HG02884 (cell line): ENCODE measurements around the gene SLC35B2.

Experiments
- ATAC-seq: cut with Tn5 transposase; IDR thresholded peaks from one replicate; pipeline ENCODE4 v1.9.1; 2021; ENCODE audit warnings: mild to moderate bottlenecking, moderate library complexity; ENCODE audit not compliant: unreplicated experiment

SLC35B2 gene

GRCh38 chr6:44255105-44255808 is 2.1 kb downstream of the SLC35B2 start:
- ATAC-seq = no peak

- no peak for ATAC-seq
Observed at GRCh38 chr6:44254191-44255104, 2.9 kb downstream of the SLC35B2 start.

GRCh38 chr6:44253307-44254101 is 3.8 kb downstream of the SLC35B2 start:
- no peak for ATAC-seq

DNA sequence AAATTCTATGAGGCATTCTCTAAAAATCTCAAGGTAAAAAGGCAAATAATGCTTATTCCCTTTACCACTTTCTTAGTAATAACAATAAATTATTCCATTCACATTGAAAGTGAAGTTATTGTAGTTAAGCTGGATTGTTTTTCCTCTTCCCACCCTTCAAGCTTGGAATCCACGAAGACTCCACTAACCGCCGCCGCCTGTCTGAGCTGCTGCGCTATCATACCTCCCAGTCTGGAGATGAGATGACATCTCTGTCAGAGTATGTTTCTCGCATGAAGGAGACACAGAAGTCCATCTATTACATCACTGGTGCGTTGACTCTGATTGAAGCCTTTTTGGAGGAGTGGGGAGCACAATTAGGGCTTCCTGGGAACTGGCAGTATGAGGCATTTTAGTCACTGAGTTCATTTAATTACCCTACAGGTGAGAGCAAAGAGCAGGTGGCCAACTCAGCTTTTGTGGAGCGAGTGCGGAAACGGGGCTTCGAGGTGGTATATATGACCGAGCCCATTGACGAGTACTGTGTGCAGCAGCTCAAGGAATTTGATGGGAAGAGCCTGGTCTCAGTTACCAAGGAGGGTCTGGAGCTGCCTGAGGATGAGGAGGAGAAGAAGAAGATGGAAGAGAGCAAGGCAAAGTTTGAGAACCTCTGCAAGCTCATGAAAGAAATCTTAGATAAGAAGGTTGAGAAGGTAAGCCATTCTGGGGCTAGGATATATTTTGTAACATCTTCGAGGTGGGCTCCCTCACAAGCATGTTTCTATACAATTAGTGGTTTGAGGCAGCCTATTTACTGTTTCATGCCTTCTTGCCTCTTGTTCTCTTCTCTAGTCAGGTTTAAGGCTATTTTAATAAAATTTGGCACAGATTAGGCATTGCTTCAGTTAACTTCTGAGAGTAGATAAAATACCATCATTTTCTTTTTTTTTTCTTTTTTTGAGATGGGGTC is 5.5 kb downstream of the SLC35B2 start:
- ATAC-seq = no peak

- no peak for ATAC-seq
Observed at GRCh38 chr6:44250718-44251123, 6.6 kb downstream of the SLC35B2 start.

GRCh38 chr6:44250067-44250717 is 7.1 kb downstream of the SLC35B2 start:
- ATAC-seq = no peak

DNA sequence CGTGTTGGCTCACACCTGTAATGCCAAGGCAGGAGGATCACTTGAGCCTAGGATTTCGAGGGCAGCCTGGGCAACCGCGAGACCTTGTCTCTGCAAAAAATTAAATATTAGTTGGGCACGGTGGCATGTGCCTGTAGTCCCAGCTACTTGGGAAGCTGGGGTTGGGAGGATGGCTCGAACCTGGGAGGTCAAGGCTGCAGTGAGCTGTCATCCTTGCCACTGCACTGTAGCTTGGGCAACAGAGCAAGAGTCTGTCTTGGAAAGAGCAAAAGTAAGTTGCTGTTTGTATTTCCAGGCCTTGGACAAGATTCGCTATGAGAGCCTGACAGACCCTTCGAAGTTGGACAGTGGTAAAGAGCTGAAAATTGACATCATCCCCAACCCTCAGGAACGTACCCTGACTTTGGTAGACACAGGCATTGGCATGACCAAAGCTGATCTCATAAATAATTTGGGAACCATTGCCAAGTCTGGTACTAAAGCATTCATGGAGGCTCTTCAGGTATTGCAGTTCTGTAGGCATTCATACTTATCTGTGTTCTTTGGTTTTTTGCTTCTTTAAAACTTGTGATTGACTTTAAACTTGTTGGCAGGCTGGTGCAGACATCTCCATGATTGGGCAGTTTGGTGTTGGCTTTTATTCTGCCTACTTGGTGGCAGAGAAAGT is 8.1 kb downstream of the SLC35B2 start:
- ATAC-seq = no peak

GRCh38 chr6:44248579-44248978 is 8.7 kb downstream of the SLC35B2 start:
- no peak for ATAC-seq

DNA sequence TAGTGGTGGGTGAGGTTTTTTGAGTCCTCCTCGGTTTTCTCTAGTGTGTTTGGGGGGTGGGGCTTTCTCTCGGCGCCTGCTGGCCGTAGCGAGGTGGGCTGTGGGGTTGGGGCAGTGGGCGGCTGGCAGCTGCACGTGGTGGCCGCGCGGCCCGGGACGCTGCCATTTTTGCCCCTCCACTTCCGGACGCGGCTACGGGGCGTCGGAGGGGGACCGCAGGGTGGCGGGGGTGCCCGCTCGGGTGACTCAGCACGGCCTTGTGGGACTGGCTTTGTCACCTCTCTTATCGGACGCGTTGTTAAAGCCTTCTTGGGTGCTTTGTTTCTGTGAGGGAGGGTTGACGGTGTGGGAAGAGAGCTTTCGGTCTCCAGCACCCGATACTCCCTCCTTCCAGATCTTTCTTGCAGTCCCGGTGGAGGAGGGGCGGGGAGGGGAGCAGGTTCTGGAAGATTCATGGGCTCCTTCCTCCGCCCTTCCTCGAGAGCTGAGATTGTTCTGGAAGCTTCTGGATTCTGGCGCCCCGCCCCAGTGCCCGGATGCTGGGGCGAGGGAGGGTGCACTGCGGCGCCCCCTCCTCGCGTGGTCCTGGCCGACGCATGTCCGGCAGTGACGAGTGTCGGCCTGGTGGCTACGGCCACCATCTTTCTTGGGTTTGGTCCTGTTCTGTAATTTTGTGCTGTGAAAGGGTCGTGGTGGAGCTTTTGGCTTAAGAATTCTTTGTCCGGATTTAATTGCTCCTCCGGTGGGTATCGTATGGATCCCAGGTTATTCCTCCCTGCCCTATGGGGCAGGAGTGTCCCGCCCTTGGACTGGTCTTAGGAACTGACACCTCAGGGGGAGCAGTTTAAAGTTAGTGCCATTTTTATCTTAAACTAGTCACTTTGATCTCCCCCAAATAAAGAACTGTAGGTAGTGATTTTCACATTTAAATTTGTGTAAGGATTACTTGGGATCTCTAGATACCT is 9.7 kb downstream of the SLC35B2 start:
- no peak for ATAC-seq

- peak; percentile 65 for ATAC-seq
Observed at GRCh38 chr6:44246663-44247337, 10.5 kb downstream of the SLC35B2 start, which contains the start of gene HSP90AB1. Gene HSP90AB1 (plus strand): TSS chr6:44247101. CDS start chr6:44248630, 1,529 bp downstream.

DNA sequence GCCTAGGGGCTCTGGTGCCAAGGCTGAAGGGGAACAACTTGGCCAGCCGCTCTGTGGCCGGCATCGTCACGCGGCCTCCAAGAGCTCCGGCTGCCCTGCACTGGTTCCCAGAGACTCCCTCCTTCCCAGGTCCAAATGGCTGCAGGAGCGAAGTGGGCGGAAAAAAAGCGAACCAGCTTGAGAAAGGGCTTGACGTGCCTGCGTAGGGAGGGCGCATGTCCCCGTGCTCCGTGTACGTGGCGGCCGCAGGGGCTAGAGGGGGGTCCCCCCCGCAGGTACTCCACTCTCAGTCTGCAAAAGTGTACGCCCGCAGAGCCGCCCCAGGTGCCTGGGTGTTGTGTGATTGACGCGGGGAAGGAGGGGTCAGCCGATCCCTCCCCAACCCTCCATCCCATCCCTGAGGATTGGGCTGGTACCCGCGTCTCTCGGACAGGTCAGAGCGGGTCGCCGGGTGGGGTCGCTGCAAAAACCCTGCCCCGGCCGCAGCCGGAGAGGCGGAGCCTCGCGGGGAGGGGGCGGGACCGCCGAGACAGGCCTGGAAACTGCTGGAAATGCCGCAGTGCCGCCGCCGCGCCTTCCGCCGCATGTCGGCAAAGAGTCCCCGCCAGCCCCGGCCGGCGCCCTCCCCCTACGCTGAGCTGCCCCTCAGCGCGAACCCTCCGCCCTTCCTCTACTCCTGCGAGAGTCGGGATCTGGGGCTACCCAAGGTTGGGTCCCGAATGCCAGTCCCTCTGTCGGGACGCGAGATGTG is 11.2 kb downstream of the SLC35B2 start:
- peak; percentile 44 for ATAC-seq

DNA sequence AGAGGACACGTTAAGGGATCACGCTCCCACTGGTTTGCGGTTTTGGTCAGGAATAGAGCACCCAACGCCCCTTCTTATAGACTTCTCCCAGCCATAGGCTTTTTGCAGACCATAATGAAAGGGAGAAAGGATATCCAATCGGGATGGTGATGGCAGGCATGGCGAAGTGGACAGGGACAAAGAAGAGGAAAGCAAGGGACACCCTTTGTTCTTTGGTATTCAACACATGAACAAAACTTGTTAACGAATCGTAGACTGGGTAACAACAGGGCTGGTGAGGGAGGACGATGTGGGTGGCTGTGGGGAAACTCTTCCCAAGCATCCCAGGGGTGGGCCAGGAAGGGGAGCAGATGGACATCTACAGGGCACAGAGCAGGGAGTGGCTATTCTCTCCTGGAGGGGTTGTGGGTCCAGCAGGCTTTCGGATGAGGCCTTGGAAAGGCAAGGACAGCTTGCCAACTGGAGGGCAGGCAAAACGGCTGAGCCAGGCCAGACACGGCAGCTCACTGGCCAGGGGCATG is 11.9 kb downstream of the SLC35B2 start:
- ATAC-seq = no peak

- no peak for ATAC-seq
Observed at GRCh38 chr6:44243345-44243744, 14.0 kb downstream of the SLC35B2 start.

- ATAC-seq = no peak
Observed at GRCh38 chr6:44238687-44239350, 18.5 kb downstream of the SLC35B2 start.

DNA sequence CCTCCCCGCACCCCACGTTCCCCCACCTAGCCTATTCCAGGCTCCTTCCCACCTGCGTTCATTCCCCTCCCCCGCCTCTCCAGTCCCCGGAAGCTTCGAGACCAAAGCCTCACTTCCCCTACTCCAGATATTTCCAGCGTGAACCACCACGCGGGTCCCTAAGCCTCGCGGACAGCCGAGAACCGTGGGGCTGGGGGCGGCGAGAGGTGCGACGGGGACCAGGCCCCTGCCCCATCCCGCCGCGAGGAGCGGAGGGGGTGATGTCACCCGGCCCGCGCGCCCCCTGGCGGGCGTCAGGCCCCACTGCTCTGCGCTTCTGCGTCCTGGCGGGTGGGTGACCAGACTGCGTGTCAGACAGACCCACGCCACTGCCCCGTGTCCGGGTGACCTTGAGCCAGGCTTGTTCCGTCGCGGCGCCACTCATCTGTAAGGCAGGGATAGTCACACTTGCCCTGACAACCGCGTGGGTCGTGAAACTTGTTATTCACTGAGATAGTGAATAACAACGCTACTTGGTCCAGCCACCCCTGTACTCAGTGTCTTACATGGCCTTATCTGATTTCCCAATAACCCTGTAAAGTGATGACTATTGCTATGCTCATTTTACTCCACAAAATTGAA is 19.4 kb downstream of the SLC35B2 start:
- ATAC-seq = peak; percentile 71
